HG03039 (cell line): ENCODE measurements around the gene TTLL1.
A peak's percentile ranks its signal among the peaks of the same experiment; 100 is the strongest.
"Not testable (repeated sequence)": the region's sequence is repeated elsewhere in the genome, so short reads cannot be mapped to it uniquely, and the experiment has no call there.

Experiments used
- ATAC-seq: cut with Tn5 transposase; IDR thresholded peaks from one replicate; pipeline ENCODE4 v1.9.1; 2021; ENCODE audit warnings: mild to moderate bottlenecking, moderate library complexity; ENCODE audit not compliant: unreplicated experiment

The TTLL1 gene

DNA sequence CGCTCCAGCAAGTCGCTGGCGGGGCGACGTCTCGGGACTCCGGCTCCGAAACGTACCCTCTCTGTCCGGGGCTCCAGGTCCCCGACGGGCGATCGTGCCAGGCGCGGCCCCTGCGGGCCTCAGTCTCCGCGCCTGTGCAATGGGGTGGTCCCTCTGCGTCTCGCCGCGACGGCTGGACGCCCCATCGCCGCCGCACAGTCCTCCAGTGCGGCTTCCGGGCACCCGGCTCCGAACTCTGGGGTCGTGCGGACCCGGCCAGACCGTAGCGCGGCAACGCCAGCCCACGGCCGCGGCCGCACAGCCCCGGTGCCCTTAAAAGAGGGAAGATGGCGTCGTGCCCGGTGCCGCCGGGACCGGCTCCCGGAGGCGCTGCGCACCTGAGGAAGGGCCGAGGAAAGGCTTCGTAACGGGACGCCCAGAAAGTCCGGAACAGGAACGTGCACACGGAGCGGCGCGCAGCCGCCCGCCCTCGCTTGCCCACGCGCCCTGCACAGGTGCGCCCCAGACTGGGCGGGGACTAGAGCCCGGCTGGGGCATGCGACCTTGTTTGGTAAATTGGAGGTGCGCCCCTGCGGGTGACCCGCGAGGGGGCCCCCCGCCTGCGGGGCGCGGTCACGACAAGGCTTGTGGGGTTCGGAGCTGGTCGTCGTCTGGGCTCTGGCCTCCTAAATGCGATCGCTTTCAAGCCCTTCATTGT, 21.9 kb upstream of the TTLL1 start:
- ATAC-seq, result peak; percentile 32

DNA sequence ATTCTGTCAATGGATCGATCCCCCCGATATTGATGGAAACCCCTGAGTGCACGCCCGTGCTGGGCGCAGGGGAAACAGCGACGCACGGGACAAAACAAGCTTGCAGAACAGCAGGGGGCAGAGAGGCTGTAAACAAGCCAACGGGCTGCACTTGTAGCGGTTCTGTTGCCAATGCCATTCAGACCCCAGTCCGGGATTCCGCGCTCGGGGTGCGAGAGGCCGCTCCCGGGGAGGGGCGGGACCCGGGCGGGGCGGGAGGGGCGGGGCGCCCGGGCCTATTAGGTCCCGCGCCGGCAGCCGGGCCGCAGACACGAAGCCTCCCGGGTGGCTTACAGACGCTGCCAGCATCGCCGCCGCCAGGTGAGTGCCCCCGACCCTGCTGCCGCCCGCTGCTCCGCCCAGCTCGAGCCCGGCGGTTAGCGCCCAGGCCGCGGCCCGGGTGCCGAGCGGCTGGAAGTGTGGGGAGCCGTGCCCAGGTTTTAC, 21.3 kb upstream of the TTLL1 start, which contains the start of gene BIK:
TSS of gene BIK (plus strand) at position 307 of the 483 bp plus-strand sequence. CDS start 13,273 bp downstream, outside the sequence.
- ATAC-seq, result peak; percentile 41

DNA sequence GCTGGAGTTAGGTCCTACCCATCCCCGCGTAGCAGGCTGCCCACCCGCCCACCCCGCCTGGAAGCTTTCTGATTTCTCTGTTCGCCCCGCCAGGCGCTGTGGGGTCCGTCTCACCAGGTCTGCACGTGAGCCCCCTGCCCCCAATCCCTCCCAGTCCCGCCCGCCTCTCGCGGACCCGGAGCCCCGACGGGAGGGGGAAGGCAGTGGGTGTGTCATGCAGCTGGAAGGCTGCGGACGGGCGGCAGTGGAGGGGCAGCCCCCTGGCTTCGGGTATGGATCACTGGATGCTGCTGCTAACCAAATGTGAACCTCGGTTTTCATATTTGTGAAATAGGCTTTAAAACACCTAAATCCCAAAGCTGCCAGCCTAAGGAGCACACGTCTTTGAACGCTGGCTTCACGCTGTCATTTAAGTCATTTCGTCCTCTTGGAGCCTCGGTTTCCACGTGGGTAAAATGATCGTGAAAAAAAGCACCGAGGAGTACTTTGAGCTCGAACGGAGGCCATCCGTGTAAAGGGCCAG, 20.8 kb upstream of the TTLL1 start:
- ATAC-seq, result no peak

DNA sequence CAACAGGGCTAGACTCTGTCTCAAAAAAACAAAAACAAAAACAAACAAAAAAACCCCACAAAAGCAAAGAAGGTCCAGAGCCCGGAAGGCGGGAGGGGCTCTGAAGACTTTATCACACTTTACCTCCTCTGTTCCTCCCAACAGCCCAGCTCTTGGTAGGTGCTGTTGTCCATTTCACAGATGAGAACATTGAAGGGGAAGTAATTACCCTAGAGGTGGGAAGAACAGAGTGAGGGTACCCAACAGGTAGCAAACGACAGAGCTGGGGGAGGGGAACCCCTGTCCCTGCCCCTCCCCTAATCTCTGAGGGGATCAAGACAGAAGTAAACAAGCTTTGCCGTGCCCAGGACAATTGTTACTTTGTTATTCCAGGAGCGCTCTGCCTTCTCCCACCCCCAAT, 20.3 kb upstream of the TTLL1 start:
- ATAC-seq, result no peak

DNA sequence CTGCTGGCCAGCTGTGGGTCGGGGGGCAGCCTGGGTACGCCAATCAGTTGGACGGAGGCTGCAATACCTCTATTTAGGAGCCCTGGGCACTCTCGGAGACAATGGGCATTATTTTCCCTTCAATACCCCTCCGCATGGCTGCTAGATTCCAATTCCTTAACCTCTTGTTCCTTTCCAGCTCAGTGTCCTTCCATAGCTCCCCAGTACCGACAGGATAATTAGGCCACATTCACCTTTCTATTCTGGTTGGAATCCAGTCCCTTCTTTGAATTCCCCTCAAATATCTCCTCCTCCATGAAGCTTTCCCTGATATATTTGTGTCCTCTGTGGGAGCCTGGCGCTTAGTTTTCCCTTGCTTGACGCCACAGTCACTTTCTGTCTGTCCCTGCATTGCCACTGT, 17.1 kb upstream of the TTLL1 start:
- ATAC-seq, result no peak

DNA sequence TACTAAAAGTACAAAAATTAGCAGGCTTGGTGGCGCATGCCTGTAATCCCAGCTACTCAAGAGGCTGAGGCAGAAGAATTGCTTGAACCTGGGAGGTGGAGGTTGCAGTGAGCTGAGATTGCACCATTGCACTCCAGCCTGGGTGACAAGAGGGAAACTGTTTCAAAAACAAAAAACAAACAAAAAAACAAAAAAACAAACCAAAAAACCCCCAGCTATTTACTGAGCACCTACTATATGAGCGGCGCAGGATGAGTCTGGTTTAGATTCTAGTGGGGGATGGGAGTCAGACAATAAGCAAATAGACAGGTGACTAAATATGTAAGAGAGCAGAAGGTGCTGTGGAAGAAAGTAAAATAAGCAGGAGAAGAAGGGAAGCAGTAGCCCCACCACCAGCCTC, 15.8 kb upstream of the TTLL1 start:
- ATAC-seq, result not testable (repeated sequence)

DNA sequence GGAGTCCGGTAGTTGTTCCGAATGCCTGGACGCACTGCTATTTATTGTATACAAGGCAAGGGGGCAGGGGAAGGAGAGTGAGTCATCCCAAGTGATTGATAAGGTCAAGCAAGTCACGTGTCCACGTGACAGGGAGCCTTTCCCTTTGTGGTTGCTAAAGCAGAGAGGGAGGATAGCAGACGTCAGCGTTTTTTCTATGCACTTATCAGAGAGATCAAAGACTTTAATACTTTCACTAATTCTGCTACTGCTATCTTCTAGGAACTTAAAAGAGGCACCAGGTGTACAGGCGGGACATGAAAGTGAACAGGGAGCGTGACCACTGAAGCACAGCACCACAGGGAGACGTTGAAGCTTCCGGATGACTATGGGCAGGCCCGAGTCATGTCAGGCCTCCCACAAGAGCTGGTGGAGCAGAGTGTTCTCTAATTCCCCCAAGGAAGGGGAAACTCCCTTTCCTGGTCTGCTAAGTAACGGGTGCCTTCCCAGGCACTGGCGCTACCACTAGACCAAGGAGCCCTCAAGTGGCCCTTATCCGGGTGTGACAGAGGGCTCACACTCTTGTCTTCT, 14.9 kb upstream of the TTLL1 start:
- ATAC-seq, result not testable (repeated sequence)

DNA sequence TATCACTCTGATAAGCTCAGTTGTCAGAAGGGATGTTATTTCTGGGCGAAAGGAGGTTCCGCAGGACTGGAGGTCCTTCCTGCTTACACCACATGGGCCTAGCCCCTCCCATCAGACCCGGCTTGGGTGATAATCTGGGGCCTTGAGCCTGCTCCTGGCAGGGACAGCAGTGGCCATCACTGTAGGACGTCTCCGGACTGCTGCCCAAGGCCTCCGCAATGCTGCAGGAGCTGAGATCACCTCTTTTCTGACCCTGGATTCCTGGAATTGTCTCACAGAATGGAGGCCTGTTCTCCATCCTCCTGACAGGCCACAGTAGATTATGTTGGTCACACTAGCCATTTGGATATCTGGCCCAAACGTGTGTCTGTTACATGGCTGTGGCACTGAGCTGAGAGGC, 12.1 kb upstream of the TTLL1 start:
- ATAC-seq, result no peak

DNA sequence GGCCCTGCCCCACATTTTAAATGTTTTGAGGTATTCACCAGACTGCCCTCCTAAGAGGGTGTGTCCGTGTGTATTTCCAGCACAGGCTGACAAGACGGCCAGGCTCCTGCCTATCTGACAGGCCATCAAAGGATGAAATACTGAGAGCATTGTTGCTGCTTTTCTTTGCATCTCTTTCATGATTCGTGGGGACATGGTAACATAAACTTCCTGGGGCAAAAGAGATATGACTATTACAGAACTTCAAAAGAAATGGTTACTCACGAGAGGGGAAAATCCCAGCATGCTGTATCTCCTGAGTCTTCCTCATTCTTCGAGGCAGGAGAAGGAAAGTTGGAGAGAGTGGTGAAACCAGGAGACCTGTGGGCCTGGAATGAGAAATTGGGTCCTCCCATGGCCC, 11.0 kb upstream of the TTLL1 start:
- ATAC-seq, result no peak

DNA sequence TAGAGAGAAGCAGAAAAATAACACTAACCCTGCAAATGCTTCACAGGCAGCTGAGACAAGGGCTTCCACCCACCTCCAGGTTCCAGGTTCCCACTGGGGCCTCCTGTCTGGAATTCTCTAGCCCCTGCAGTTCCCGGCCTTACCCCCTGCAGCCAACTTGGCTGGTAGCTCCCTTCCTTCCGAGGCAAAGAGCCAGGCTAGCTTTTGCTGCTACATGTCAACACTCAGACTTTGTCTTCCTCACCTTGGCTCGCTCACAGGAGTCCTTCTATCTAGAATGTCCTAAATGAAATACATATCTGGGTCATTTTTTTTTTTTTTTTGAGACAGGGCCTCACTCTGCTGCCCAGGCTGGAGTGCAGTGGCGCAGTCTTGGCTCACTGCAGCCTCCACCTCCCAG, 9.9 kb upstream of the TTLL1 start:
- no peak for ATAC-seq

DNA sequence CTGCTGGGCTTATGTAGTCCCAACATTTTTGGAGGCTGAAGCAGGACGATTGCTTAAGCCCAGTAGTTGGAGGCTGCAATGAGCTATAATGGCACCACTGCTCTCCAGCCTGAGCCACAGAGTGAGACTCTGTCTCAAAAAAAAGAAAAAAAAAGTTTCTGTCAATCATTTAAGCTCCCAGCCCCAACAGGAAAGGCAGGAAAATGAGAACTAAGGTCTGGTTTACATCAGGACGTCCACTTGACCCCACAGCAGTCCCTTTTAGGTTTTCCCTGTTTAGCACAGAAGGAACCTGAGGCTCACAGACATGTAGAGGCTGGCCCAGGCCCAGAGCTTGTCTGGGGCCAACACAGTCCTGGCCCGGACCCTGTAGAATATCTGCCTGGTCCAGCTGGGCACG, 9.2 kb upstream of the TTLL1 start:
- no peak for ATAC-seq

DNA sequence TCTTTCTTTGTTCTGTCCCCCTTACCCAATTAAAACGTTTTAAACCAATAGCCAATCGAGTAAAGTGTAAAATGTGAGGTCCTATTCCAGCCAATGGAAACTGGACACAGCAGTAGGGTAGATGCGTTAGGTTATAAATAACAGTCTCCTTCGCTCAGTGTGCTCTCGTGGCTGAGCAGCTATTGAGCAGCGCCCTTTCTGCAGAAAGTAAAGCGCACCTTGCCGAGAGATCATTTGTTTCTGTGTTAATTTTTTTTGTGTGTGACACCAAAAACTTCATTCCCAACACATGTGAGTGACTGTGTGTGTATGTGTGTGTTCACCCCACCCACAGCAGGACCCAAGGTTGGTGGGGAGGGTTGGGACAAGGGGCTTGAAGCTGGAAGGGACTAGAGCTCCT, 7.2 kb upstream of the TTLL1 start:
- no peak for ATAC-seq

DNA sequence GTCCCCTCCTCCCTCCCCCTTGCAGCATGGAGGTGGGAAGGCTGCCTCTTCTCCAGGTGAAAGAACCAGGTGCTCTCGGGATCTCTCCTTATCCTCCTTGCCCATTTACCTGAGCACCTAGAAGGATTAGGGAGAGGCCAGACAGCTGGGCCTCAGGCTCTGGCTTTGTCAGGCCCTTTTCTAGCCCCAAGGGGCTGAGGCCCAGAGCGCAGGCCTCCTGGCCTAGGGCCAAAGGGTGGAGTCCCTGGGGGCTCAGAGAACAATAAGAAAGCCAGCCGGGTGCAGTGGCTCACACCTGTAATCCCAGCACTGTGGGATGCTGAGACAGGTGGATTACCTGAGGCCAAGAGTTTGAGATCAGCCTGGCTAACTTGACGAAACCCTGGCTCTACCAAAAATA, 5.4 kb upstream of the TTLL1 start:
- no peak for ATAC-seq

DNA sequence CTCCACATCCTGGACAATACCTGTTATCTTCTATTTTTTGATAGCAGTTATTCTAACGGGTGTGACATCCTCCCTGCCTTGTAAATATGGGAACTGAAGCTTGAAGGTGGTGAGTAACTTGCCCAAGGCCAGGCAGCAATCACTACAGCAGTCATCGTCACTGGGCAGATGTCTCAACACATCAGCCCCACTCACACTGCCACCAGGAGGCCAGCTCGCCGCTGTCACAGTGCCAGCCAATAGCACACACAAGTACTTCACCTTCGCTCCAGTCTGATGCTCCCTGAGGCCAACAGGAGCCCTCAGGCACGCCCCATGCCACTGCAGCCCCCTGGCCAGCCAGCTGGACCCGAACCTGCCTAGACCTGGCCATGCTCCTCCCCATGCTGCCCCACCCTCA, 4.9 kb upstream of the TTLL1 start:
- ATAC-seq, result no peak

DNA sequence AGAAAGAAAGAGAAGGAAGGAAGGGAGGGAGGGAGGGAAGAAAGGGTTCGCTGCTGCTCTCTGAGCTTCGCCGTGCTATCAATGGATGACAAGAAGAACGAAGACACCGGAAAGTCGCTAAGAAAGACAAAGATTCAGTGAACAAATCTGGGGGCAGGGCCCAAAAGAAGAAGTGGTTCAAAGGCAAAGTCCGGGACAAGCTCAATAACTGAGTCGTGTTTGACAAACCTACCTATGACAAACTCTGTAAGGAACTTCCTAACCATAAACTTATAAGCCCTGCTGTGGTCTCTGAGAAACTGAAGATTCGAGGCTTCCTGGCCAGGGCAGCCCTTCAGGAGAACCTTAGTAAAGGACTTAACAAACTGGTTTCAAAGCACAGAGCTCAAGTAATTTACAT, 2.9 kb upstream of the TTLL1 start:
- no peak for ATAC-seq

DNA sequence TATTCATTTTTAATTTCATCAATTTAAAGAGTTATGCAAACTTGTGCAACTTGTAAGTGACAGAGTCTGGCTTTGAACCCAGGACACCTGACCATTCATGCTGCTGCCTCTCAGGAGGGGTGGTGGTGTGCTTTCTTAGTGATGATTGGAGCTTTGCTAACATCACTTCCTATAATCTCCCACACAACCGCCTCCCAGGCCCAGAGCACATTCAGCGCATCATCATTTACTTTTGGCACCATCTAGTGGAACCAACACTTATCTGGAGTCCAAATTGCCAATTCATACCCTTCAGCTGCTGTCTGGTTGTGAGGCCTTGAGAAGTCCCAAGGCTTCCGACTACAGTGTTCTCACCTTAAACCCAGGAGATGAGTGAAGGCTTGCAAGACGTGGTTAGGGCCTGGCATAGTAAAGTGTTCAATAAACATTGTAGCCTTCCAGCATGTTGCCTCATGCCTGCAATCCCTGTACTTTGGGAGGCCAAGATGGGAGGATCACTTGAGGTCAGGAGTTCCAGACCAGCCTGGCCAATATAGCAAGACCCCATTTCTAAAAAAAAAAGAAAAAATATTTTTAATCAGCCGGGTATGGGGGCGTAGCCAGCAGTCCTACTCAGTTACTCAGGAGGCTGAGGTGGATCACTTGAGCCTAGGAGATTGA, 1.1 kb upstream of the TTLL1 start:
- ATAC-seq, result no peak

DNA sequence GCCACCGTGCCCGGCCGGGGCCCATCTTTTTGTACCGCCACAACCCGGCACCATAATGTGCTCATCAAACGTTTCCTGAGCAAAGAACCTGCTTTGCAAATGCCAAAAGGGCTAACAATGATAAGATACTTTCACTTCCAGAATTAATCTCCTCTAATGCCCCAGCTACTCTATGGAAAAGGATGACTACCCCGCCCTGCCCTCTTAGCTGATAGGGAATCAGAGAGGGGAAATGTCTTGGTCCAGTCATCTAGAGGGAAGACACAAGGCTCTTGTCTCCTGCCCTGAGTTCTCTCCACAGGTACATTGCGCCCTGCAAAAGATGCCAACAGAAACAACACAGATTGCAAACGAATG, 586 bp downstream of the TTLL1 start:
- no peak for ATAC-seq

DNA sequence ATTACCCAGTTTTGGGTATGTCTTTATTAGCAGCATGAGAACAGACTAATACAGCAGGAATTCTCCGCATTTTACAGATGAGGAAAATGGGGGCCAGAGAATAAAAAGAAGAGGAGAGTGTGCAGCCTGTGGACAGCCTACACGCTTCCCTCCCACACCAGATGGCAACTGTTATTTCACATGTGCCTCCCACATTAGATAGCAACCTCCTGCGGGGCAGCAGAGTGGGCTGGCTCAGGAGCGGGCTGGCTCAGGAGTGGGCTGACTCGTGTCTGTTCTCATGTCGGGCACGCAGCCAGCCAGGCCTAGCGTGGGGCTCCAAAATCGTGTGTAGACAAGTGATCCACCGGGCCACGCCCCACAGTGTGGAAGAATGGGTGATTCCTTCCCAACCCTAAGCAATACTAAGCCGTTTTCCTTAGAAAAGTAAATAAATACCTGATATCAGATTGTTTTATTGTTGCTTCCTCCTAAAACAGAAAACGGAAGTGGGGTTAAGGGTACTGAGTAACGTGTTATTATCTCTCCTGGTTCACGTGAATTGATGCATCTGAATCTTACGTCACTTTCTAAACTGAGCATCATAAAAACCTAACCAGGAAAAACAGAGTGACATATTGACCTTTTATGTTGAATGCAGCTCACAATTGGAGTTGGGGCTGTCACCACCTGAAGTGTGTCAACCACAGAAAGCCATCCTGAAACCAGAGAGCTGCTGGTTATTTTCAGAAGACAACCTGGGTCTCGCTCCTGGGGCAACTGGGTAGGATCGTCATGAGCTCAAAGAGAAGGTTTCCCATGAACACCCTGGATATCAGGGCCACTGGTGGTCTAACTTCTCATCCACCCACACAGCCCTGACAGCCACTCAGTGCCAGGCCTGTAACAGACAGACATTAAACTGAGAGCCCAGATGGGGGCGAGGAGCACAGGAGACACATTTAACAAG, 3.3 kb downstream of the TTLL1 start:
- ATAC-seq, result no peak

DNA sequence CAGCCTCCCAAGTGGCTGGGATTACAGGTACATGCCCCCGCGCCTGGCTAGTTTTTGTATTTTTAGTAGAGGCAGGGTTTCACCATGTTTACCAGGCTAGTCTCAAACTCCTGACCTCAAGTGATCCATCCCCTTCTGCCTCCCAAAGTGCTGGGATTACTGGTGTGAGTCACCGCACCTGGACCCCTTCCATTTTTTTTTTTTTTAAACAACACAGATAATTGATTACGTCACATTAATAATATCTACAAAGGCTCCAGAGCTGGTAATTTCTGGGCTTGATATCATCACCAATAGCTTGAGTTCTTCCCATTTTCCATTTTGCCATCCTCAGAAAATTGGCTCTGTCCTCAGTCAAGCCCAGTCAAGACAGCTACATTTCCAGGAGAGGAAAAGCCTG, 7.2 kb downstream of the TTLL1 start:
- no peak for ATAC-seq

DNA sequence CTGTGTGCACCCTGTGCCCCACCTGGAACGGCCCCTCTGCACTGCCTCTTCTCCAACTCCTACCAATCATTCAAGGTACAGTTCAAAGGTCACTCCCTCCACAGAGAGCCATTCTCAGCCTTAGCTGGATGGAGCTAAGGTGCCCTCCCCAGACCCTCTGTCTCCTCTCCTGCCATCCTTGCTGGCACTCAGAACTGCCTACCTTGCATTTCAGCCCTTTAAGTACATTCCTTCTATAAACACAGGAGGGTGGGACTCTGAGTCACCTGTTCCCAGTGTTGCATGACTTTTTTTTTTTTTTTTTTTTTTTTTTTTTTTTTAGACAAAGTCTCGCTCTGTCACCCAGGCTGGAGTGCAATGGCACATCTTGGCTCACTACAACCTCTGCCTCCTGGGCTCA, 8.6 kb downstream of the TTLL1 start:
- no peak for ATAC-seq

DNA sequence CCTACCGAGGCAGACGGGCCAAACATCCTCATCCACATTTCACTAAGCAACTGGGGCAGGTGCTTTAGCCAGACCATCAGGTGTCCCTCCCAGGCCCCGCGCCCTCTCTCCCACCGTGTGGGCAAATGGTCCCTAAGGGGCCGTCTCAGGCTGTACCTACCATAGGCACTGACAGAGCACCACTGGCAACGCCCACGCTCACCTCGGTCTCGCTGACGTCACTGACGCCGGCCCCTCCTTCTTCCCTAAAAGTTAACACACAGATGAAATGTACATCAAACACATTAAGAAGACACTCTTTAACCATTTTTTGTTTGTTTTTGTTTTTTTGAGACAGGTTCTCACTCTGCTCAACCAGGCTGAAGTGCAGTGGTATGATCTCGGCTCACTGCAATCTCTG, 9.4 kb downstream of the TTLL1 start:
- ATAC-seq, result no peak
